AG20443 (cell line): ENCODE measurements around the gene DAPK2.

Experiments used
- DNase-seq: peaks from one replicate; pipeline ENCODE4 v3.0.0; 2012; ENCODE audit warnings: low spot score, mixed read lengths

DAPK2 gene

GRCh38 chr15:63893866-63894661, 152.2 kb downstream of the DAPK2 start:
- no peak for DNase-seq

DNA sequence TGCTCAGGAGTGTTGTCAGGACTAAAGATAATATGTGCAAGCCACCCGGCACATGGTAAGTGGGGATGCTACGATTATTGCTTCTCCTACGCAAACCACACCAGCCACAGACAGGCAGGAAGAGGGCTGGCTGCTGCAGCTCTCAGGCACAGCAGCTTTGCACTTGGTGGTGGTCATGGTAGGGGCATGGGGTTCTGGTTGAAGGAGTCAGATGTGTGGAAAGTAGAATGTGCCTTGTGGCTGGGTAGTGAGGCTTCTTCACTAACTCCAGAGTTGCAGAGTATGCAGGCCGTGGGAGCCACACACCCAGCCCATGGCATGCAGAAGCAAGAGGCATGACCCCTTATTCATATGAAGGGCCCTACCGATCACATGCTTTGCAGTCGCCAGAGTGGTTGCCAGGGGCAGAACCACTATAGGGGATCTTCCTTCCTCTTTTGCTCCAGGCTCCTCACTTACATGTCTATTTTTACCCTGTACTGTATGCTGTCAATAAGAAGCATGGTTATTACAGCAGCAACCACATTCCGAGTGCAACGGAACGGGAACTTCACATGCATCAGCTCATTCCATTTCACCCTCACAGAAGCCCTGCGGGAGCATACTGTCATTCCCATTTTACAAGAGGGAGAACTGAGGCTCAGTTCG, 153.4 kb downstream of the DAPK2 start:
- DNase-seq = no peak

DNA sequence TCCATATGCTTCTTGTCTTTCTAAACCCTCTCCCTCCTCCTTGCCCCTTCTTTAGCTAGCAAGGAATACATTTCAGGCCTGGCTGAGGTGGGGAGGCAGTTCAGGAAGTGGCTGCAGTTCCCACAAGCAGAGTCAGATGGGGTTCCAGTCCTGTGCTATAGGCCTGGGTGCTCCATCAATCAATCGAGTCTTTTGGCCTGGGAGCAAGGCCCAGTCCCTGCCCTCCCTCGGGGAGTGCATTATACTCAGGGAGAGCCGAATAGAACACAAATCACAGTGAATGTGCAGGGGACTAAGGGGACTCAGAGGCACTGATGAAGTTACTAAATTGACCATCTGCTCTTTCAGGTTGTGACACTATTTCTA, 154.5 kb downstream of the DAPK2 start:
- DNase-seq = no peak

GRCh38 chr15:63891079-63891767, 155.1 kb downstream of the DAPK2 start:
- peak; percentile 85 for DNase-seq

DNA sequence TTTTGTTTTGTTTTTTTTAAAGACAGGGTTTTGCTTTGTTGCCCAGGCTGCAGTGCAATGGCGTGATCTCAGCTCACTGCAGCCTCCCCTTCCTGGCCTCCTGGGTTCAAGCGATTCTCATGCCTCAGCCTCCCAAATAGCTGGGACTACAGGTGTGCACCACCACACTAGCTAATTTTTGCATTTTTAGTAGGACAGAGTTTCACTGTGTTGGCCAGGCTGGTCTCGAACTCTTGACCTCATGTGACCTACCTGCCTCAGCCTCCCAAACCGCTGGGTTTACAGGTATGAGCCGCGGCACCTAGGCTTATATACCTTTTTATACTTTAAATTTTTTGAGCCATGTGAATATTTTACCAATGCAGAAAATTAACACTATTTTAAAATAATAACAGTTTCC, 155.7 kb downstream of the DAPK2 start:
- no peak for DNase-seq

- DNase-seq = no peak
Observed at GRCh38 chr15:63889831-63890230, 156.5 kb downstream of the DAPK2 start.

DNA sequence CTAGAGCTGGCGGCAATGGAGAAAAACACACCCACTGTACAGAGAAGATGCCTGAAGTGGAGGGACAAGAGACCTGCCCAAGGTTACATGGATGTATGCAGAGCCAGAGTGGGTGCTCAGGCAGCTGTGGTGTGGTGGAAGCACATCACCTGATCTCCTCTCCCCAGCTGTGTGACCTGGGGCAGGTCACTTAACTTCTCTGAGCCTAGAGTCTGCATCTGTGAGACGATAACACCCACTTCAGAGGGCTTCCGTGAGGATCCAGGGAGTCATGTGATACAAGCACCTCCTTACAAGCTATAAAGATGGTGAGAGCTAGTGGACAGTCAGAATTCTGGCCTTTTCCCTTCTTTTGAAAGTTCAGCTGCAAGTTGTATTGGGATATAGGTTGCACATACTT, 157.5 kb downstream of the DAPK2 start:
- DNase-seq = no peak

DNA sequence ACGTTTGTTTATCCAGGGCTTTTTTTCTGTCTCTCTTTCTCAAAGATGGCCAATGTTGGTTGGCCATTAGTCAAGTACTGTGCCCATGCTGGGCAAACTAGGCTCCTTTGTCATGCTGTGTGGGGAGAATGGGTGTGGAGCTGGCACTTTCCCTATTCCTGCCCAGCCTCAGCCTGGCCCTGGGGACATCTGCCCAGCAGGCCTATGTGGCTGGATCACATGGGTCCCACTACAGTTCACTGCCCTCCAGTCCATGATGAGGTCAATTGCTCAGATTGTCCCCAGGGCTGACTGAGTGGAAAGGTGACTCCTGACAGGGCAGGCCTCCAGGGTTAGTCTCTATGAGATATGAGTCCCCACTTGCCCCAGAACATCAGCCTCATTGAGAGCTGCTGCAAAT, 158.1 kb downstream of the DAPK2 start:
- DNase-seq = no peak

DNA sequence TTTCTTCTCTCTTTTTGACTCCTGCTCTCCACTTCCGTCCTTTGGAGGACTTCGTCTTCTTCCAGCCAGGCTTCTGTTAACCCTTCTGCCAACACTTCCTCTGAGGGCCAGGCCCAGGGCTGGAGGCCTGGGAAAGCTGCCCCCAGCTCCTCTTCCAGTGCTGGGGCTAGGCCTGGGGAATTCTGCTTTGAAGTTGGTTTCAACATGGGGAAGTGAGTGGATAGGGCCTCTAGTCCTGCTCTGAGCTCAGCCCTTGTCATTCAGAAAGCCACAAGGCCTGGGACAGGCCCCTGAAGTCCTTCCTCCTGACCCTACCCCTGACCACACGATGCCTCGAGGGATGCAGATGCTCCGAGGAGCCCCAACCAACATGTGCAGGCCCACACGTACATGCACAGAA, 158.7 kb downstream of the DAPK2 start:
- no peak for DNase-seq

DNA sequence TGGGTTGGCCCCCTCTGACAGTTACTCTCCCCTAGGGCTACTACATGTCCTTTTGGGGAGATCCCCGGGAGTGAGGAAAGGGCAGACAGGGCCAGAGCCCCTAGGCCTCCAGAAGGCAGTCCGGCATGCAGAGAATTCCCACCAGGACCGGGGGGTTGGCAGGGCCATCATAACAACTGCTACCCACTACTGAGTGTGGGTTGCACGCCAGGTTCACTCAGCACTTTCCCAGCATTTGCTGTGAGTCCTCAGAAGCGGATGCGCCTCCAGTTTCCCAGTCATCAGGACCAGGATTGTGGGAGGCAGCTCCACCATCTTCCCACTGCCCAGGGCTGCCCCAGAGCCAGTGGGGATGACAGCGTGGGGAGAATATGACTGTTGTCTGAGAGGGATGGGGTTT, 161.3 kb downstream of the DAPK2 start:
- no peak for DNase-seq

DNA sequence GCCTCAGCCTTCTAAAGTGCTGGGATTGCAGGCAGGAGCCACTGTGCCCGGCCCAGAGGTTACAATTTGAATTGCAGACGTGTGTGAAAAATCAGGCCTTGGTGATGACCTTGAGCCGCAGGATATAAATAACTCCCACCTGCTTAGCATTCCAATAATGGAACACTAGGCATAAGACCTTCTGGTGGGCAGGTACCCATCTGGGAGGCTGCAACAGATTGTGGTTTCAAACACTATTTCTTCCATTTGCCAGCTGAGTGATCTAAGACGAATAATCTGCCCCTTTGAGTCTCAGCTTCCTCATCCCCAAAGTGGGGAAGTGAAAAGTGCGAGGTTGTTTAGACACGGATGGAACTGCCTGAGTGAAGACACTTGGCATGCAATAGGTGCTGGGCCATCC, 164.9 kb downstream of the DAPK2 start:
- no peak for DNase-seq

DNA sequence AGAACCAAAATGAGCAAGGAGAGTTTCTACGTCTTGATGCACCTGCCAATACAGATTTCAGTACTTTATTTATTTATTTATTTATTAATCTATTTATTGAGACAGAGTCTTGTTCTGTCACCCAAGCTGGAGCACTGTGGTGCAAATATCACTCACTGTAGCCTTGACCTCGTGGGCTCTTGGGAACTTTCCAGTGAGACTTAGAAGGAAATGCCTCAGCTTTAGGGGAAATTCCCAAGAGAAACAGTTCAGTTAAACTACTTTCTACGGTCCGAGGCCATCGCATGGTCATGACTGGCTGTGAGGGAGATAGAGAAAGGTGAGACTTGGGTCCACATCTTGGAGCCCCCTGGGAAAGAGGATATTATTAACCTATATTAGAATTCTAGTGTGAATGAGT, 165.5 kb downstream of the DAPK2 start:
- no peak for DNase-seq

DNA sequence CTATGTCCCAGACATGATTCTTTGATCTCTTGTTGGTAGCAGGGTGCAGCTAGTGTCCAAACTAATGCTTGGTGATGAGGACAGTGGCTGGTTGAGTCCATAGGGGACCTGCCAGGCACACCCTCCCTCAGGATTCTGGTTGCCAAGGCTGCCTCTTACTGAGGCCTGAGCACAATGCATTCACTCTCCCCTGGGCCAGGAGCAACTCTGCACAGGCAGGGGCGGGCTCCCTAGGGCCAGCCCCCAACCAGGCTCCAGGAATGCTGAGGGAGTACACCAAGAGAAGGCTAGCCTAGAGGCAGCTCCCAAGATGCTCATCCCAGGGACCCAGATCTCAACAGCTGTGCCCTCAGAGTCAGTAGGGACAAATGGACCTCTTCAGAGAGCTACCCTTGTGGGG, 166.3 kb downstream of the DAPK2 start:
- no peak for DNase-seq

- no peak for DNase-seq
Observed at GRCh38 chr15:63879211-63879610, 167.1 kb downstream of the DAPK2 start.

GRCh38 chr15:63877713-63878271, 168.5 kb downstream of the DAPK2 start:
- DNase-seq = no peak

- no peak for DNase-seq
Observed at GRCh38 chr15:63876085-63876662, 170.1 kb downstream of the DAPK2 start.

DNA sequence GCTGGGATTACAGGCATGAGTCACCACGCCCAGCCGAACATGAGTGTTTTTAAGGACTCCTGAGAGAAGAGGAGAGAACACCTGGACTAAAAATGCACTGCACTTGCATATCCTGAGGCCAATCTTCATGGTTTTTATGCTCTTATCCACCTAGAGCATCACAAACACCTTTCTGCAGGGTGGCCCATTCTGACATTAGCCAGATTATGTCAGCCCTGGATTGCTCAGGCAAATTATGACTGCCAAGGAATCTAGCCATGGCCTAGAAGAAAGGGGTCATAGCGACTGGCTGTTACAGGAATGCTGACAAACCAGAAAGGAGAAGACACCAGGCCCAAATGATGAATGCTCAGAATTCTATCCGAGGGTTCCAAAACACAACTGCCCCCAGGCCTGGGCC, 171.7 kb downstream of the DAPK2 start:
- no peak for DNase-seq

DNA sequence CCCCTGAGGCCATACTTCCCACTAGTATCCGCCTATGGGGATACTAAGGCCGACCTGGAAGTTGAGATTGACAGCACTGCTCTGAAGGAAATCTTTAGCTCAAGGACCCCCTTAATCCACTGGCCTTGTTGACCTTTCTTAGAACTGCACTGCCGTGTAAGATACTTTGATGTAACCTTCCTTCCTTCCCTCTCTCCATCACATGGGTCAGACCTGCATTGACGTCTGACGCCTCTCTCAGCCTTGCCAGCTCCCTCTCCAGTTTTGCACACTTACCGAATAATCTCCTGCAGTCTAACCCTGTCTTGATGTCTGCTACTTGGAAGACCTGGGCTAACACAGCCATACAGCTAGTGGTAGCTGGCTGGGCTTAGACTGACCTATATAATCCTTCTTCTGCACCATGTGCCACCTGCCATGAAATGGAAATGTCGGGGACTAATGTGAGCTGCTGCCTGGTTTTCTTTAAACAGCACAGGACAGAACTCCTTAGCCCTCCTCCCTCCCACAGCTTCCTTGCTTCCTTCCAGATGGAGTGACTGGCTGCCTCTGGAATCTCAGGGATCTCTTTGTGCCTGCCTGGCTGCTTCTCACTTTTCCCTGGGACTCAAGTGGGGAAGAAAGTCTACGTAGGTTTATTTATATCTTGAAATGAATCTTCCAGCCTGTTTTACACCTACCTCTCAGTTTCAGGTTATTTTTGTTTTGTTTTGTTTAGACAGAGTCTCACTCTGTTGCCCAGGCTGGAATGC, 173.3 kb downstream of the DAPK2 start:
- peak; percentile 53 for DNase-seq

DNA sequence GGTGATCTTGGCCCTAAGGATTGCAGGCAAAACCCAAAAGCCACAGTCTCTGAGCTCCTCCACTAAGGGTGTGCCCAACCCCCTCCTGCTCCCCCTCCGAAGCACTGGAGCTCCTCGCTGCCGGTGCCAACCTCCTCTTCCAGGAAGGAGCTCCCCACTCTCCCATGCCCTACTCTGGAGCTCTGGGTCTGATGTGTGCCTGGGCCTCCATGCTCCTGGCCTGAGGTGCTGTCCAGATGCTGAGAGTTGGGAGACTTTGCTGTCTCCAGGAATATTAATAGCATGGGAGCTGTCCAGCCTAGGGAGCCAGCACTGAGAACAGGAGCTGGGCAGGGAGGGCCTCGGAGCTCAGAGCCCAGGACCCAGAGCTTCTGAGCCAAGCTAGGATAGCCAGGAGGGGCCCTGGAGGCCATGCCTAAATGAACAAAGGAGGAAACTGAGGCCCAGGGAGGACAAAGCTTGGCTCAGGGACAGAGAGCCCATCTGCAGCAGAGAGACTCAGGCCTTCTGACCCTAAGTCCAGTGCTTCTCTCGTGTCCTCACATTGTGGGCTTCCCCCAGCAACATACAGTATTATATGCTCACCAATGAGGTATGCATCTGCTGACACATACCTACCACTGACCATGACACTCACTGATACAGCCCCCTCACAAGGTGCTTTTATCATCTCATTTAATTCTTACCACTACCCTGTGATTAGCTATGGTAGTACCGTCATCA, 175.6 kb downstream of the DAPK2 start:
- DNase-seq = peak; percentile 93

DNA sequence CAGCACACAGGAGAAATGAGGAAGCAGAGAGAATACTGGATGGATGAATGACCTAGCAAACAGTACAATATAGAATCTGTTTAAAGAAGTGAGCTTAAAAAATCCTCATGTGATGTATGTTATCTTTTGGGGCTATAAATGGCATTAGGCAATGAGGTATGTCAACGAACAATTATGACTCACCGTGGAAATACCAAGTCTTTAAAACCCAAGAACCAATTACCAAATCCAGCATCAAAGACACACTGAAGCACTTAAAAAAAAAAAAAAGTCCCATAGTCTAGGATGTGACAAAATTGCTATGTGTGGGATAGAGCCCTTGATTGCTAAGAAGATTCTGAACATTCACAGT, 176.3 kb downstream of the DAPK2 start:
- no peak for DNase-seq

DNA sequence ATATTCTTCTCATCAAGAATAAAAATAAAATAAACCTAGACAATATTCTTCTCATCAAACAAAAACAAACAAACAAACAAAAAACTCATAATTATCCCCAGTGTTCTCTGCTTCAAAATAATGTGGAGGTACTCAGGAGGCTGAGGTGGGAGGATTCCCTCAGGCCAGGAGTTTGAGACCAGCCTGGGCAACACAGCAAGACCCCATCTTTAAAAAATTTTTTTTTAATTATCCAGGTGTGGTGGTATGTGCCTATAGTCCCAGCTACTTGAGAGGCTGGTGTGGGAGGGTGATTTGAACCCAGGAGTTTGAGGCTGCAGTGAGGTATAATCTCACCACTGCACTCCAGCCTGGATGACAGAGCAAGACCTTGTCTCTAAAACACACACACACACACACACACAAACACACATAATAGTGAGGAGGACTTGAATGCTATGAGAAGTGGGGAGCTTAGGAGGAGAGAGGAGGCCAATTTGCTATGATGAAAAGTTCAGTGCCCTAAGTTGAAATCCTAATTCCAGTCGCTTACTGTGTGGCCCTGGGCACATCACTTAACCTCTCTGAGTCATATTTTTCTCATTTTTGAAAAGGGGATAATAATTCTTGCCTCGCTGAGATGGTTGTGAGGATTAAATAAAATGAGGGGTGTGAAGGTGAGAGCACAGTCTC, 176.8 kb downstream of the DAPK2 start:
- DNase-seq = no peak
